Activated naive CD8-positive, alpha-beta T cell treated with anti-CD3 and anti-CD28 coated beads for 36 hours (primary cell): ENCODE data around the gene VAV1. TPM values are rescaled to one million over a fixed set of nuclear protein-coding genes. Genes with fewer than 3 reads are reported as not detected.
"Not testable (repeated sequence)": the region's sequence is repeated elsewhere in the genome, so short reads cannot be mapped to it uniquely, and the experiment has no call there.

Experiments
- DNase-seq: peaks from one replicate; pipeline ENCODE4 v3.0.0; 2021
- H3K27ac Mint-ChIP-seq: one replicate; pipeline ENCODE4 v1.8.0; 2022; ENCODE audit warnings: mild to moderate bottlenecking, moderate library complexity, mixed read lengths
- H3K27me3 Mint-ChIP-seq: one replicate; pipeline ENCODE4 v1.8.0; 2022; ENCODE audit warnings: mild to moderate bottlenecking, mixed read lengths
- H3K36me3 Mint-ChIP-seq: one replicate; pipeline ENCODE4 v1.8.0; 2021; ENCODE audit warnings: mild to moderate bottlenecking, mixed read lengths
- H3K4me1 Mint-ChIP-seq: one replicate; pipeline ENCODE4 v1.8.0; 2021; ENCODE audit warnings: mixed read lengths
- H3K4me3 Mint-ChIP-seq: one replicate; pipeline ENCODE4 v1.8.0; 2022; ENCODE audit warnings: mild to moderate bottlenecking, moderate library complexity, mixed read lengths
- H3K9me3 Mint-ChIP-seq: one replicate; pipeline ENCODE4 v1.8.0; 2022; ENCODE audit warnings: mixed read lengths
- total RNA-seq, 2 experiments: library from RNA; stranded (reverse); gene quantifications; one replicate each; pipeline ENCODE4 v1.2.3, GENCODE V29; 2021

Gene VAV1
- total RNA-seq, 2 experiments from 2014 or later = 65.2 to 65.7 TPM

DNA sequence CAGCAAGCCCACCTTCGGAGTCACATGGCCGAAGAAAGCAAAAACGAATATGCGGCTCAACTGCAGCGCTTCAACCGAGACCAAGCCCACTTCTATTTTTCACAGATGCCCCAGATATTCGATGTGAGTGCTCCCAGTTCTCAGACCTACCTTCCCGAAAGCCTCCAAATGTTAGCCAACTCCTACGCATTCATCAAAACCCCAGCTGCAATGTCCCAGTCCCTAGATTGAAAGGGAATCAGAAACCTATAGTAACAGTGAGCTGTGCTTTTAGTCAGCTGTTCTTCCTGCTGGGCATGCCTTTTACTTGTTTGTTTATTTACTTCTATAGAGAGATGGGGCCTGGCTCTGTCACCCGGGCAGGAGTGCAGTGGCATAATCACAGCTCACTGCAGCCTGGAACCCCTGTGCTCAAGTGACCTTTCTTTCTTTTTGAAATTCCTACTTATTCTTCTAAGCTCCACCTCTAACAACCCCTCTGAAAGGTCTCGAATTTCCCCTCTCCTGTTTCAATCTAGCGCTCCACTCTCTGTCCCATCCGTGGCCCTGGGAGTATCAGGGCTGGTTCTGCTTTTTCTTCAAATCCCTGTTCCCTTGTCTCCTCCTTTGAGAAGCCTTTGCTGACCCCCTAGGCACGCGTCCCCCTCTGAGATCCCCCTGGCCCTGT is 28.7 kb upstream of the VAV1 start:
- no peak for DNase-seq
- Mint-ChIP-seq H3K27me3 (no peaks in the 10 kb centered on the region), H3K27ac (peak overlapping the region; percentile 32), H3K4me1 (peaks cover 19% of the 10 kb centered on the region), H3K36me3 (peaks cover 27% of the 10 kb centered on the region), H3K4me3 (no peak overlapping the region), H3K9me3 (no peaks in the 10 kb centered on the region)

DNA sequence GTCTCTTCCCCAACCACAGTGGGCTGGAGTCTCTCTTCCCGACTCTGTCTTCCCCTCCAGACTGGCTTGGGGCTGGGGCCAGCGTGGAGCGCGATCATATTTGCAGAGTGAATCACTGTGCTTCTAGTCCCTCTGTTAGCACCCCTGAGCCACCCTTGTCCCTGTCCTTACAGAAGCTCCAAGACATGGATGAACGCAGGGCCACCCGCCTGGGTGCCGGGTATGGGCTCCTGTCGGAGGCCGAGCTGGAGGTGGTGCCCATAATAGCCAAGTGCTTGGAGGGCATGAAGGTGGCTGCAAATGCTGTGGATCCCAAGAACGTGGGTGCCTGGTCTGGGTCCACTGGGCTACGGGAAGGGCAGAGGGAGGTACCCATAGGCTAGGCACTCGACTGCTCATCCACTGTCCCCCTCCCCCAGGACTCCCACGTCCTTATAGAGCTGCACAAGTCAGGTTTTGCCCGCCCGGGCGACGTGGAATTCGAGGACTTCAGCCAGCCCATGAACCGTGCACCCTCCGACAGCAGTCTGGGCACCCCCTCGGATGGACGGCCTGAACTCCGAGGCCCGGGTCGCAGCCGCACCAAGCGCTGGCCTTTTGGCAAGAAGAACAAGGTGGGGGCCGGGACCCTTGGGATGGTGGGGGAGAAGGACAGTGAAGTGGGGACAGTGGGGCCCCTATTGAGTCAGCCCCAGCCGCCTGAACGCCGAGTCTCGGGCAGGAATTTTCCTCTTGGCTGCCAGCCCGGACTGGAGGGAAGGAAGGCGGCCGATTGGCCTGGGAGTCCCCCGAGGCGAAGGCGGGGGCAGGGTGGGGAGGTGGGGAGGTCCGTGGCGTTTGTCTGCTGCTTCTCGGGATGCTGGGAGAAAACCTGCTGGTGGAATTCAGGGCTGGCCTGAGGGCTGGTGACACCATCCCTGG is 27.9 kb upstream of the VAV1 start:
- H3K27ac Mint-ChIP-seq = peak overlapping the region; percentile 32
- peaks cover 14% of the 10 kb centered on the region for H3K4me1 Mint-ChIP-seq
- peaks cover 27% of the 10 kb centered on the region for H3K36me3 Mint-ChIP-seq
- no peak for DNase-seq
- H3K27me3 Mint-ChIP-seq = no peaks in the 10 kb centered on the region
- H3K4me3 Mint-ChIP-seq = no peak overlapping the region
- H3K9me3 Mint-ChIP-seq = no peaks in the 10 kb centered on the region

DNA sequence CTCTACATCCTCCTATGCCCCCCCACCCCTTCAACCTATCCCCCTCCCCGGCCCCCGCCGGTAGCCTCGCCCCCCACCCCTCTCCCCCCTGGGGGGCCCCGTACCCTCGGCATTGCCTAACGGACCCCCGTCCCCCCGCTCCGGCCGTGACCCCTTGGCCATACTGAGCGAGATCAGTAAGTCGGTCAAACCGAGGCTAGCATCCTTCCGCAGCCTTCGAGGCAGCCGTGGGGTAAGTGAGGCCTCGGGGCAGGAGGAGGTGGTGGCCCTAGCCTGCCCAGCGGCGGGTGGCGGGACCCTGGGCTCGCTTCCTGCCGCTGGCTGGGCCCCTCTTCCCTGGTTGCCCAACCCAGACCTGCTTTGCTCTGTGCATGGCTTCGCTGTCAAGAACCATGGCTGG is 26.5 kb upstream of the VAV1 start:
- Mint-ChIP-seq H3K4me3 (no peak overlapping the region), H3K27ac (no peak overlapping the region), H3K27me3 (no peaks in the 10 kb centered on the region), H3K4me1 (peaks cover 12% of the 10 kb centered on the region), H3K36me3 (peaks cover 29% of the 10 kb centered on the region), H3K9me3 (no peaks in the 10 kb centered on the region)
- no peak for DNase-seq

DNA sequence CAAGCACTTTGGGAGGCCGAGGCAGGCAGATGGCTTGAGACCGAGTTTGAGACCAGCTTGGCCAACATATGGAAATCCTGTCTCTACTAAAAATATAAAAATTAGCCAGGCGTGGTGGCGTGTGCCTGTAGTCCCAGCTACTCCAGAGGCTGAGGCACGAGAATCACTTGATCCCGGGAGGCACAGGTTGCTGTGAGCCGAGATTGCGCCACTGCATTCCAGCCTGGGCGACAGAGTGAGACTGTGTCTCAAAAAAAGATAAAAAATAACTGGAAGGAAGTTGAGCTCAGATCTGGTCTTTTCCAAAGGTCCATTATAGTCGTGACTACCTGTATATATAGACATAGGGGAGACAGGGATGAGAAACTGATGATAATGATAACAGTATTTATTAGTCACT is 24.0 kb upstream of the VAV1 start:
- not testable (repeated sequence) for H3K9me3 Mint-ChIP-seq, H3K27ac Mint-ChIP-seq, H3K4me1 Mint-ChIP-seq, H3K27me3 Mint-ChIP-seq, H3K4me3 Mint-ChIP-seq, DNase-seq
- peaks cover 32% of the 10 kb centered on the region for H3K36me3 Mint-ChIP-seq

DNA sequence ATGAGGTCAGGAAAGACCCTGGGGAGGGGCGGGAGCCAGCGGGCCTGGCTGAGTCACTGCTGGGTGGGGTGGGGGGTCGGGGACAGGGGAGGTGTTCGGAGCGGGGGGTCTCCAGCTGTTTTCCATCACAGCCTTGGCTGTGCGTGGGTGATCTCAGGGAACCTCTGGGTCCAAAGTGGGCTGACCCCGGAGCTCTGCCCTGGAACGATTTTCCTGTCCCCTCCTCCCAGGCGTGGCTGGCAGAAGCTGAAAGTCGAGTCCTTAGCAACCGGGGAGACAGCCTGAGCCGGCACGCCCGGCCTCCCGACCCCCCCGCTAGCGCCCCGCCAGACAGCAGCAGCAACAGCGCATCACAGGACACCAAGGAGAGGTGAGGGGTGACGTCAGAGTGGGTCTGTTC is 22.4 kb upstream of the VAV1 start:
- Mint-ChIP-seq H3K9me3 (no peaks in the 10 kb centered on the region), H3K27me3 (no peaks in the 10 kb centered on the region)

DNA sequence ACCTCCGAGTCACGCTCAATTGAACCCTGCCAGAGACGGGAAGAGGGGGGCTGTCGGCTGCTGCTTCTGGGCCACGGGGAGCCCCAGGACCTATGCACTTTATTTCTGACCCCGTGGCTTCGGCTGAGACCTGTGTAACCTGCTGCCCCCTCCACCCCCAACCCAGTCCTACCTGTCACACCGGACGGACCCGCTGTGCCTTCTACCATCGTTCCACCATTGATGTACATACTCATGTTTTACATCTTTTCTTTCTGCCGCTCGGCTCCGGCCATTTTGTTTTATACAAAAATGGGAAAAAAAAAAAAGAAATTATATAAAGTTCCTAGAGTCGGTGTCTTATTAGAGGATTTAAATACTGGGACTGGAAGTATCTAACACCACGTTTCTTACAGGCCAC is 21.3 kb upstream of the VAV1 start:
- Mint-ChIP-seq H3K4me3 (no peak overlapping the region), H3K9me3 (no peaks in the 10 kb centered on the region), H3K4me1 (peaks cover 6% of the 10 kb centered on the region), H3K36me3 (peaks cover 32% of the 10 kb centered on the region), H3K27me3 (no peaks in the 10 kb centered on the region), H3K27ac (no peak overlapping the region)
- no peak for DNase-seq

More for the DNA sequence above, 22.4 kb upstream of the VAV1 start:
- H3K36me3 Mint-ChIP-seq = peaks cover 32% of the 10 kb centered on the region
- no peak for DNase-seq
- H3K4me3 Mint-ChIP-seq = no peak overlapping the region
- H3K27ac Mint-ChIP-seq = no peak overlapping the region
- peaks cover 6% of the 10 kb centered on the region for H3K4me1 Mint-ChIP-seq

DNA sequence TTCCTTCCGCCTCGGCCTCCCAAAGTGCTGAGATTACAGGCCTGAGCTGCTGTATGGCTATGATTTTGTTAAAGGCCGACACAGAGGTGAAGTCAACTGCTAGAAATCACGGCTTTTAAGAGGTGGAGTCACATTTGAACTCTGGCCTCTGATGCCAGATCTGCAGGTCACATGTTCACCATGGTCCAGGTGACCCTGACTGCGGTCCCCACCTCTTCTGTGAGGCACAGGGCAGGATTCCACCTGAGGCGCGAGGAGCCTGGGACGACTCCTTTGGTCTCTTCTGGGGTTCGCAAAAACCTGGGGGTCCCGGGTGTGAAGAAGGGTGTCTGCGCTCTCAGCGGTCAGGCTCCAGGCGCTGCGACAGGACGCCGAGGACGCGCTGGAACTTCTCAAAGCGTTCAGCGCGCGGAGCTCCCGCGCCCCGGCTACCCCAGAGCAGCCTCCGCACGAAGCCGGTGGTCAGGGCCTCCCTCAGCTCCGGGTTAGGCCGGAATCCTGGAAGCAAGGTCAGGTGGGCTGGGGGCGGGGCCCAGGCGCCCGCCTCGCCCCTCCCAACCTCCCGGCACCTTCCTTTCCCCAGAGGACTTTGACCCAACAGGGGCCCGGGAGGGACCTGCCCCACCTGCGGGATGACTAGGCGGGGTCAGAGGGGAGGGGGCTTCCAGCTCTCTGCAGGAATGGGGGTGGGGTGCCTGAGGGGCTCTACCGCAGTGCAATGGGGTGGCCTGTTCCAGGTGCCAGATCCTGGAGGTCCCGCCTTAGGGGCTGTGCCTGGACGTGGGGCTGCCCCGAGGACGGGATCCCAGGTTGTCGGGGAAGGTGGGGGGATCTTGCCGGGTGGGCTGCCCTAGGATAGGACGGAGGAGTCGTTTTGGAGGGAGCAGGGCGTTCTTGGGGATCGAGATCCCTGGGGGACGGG is 20.0 kb upstream of the VAV1 start:
- peaks cover 23% of the 10 kb centered on the region for H3K36me3 Mint-ChIP-seq
- H3K4me1 Mint-ChIP-seq = peaks cover 7% of the 10 kb centered on the region
- DNase-seq = no peak
- no peaks in the 10 kb centered on the region for H3K27me3 Mint-ChIP-seq
- H3K27ac Mint-ChIP-seq = no peak overlapping the region
- peak overlapping the region; percentile 60 for H3K4me3 Mint-ChIP-seq
- H3K9me3 Mint-ChIP-seq = no peaks in the 10 kb centered on the region

DNA sequence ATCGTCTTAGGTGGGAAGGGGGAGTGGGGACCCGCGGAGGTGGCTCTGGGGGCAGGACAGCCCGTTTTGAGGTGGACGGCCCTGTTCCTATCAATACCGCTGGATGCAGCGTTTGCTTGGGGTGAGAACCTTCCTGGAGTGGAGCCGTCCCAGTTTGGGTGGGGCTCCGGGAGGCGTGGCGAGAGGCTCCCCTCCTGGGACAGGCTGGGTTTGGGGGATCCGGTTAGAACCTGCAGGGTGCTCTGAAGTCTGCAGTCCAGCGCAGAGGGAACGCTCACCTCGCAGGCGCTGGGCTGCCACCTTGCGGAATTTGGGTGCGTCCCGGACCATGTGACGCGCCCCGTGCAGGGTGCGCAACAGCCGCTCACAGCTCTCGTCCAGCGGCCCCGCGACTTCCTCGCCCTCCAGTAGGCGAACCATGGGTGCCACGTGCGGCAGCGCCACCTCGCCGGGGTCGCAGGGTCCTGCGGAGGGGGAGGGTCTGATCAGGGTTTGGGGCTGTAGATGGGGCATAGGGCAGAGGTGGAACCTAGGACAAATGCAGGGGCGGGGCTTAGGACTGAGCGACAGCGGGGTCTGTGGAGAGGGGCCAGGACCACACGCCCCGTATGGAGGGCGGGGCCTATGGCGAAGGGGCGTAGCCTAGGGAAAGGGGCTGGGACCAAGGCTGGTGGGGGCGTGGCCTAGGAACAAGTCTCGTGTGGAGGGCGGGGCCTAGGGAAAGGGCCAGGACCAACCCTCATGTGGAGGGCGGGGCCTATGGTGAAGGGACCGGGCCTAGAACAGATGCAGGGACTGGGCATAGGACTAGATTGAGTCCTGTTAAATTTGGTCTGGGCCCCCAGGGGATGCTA is 19.1 kb upstream of the VAV1 start:
- peaks cover 21% of the 10 kb centered on the region for H3K36me3 Mint-ChIP-seq
- H3K9me3 Mint-ChIP-seq = no peaks in the 10 kb centered on the region
- peaks cover 10% of the 10 kb centered on the region for H3K4me1 Mint-ChIP-seq
- peak overlapping the region; percentile 60 for H3K4me3 Mint-ChIP-seq
- DNase-seq = peak; percentile 86
- H3K27me3 Mint-ChIP-seq = no peaks in the 10 kb centered on the region
- H3K27ac Mint-ChIP-seq = peak overlapping the region; percentile 91

DNA sequence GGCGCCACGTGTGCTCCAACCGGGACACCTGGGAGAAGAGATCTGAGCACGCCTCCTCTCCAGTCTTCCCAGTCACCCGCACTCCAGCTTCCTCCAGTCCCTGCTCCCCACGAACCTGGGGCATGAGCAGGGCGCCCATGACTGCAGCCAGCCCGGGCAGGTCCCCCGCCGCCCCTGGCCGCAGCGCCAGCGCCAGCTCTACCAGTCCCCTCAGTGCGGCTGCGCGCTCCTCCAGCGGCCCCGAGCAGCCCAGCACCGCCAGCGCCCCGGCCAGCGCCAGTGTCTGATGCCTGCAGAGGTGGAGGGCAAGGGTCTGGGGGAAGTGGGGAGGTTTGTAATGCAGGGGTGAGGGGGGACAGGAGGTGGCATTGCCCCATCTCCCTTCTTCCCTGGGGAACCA is 18.4 kb upstream of the VAV1 start:
- H3K4me1 Mint-ChIP-seq = peaks cover 10% of the 10 kb centered on the region
- H3K27ac Mint-ChIP-seq = no peak overlapping the region
- DNase-seq = no peak
- no peaks in the 10 kb centered on the region for H3K9me3 Mint-ChIP-seq
- no peak overlapping the region for H3K4me3 Mint-ChIP-seq
- peaks cover 25% of the 10 kb centered on the region for H3K36me3 Mint-ChIP-seq
- no peaks in the 10 kb centered on the region for H3K27me3 Mint-ChIP-seq

DNA sequence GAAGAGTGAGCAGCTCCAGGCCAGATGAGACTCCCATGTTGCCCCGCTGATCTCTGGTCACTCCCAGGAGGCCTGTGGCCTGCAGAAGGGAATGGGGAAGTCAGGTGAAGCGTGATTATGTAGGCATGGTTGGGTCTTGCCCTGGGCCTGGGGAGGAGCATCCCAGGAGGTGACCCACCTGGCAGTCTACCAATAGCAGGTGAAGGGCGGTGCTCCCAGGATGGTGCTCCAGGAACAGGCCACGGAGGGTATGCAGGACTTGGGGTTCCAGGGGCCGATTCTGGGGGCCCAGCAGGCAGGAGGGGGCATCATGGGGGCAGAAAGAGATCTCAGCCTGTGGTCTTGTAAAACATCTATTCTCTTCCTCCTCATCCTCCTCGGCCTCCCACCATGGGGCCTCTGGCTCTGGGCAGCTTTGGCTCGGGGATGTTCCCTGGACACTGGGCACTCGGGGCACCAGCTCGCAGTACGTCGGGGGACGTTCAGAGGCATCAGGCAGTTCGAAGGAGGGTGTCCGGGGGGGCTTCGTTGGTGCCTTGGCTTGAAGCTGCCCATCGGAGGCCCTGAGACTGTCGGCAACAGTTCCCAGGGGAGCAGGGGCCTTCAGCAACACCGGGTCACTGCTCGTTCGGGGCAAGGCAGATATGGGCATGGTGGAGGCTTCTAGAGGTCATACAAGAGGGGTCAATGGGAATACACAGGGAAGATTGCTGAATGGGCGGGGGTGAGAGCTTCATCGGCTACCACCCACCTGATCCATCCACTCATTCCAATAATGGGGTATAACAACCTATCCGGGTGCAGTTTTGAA is 17.6 kb upstream of the VAV1 start:
- H3K4me1 Mint-ChIP-seq = peaks cover 10% of the 10 kb centered on the region
- H3K27ac Mint-ChIP-seq = no peak overlapping the region
- H3K36me3 Mint-ChIP-seq = peaks cover 27% of the 10 kb centered on the region
- no peaks in the 10 kb centered on the region for H3K9me3 Mint-ChIP-seq
- no peak for DNase-seq
- no peaks in the 10 kb centered on the region for H3K27me3 Mint-ChIP-seq
- H3K4me3 Mint-ChIP-seq = no peak overlapping the region

DNA sequence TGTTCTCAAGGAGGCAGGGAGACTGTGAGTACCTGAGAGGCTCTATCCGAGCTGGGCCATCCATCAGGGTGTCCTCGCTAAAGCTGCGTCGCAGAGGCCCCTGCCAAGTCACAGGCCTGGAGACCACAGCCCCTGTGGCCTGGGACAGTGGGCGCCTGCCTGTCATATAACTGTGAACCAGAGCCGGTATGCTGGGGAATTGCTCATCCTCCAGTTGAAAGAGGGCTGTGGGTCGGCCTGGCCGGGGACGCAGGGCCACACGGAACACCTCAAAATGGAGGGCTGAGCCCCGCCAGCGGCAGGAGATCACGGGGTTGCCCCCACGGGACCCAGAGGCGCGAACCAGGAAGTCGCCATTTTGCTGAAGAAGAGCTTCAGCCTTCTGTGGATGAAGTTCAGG is 11.9 kb upstream of the VAV1 start:
- H3K36me3 Mint-ChIP-seq = peaks cover 20% of the 10 kb centered on the region
- H3K4me1 Mint-ChIP-seq = peaks cover 11% of the 10 kb centered on the region
- H3K4me3 Mint-ChIP-seq = no peak overlapping the region
- H3K27me3 Mint-ChIP-seq = no peaks in the 10 kb centered on the region
- no peak overlapping the region for H3K27ac Mint-ChIP-seq
- no peaks in the 10 kb centered on the region for H3K9me3 Mint-ChIP-seq
- no peak for DNase-seq

DNA sequence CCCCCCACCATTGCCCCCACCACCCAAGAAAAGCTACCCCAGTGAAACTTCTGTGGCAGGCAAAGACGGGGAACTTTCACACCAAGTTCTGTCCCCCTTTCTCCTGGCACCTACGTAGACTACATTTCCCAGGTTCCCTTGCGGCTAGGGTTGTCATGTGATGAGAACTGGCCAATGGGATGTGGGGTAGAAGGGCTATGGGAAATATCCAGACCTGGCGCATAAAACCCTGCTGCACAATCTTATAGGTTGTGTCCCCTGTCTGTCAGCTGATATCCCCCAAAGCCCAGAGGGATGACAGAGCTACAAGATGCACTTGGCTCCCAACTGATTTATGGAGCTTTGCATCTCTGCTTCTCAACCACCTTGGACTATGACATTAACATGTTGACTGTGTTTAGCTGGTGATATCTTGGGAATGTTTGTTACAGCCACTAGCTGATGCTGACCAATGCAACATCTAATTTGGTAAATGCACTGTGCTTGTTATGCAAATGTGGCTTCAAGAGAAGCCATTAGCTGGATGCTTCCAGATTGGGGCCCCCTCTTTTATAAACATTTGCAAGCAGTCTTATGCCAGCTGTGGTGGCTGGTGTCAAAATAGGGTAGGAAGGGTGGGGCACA is 11.3 kb upstream of the VAV1 start:
- peaks cover 20% of the 10 kb centered on the region for H3K36me3 Mint-ChIP-seq
- H3K9me3 Mint-ChIP-seq = no peaks in the 10 kb centered on the region
- H3K27ac Mint-ChIP-seq = no peak overlapping the region
- no peak overlapping the region for H3K4me3 Mint-ChIP-seq
- peak; percentile 29 for DNase-seq
- peaks cover 17% of the 10 kb centered on the region for H3K4me1 Mint-ChIP-seq
- H3K27me3 Mint-ChIP-seq = no peaks in the 10 kb centered on the region

DNA sequence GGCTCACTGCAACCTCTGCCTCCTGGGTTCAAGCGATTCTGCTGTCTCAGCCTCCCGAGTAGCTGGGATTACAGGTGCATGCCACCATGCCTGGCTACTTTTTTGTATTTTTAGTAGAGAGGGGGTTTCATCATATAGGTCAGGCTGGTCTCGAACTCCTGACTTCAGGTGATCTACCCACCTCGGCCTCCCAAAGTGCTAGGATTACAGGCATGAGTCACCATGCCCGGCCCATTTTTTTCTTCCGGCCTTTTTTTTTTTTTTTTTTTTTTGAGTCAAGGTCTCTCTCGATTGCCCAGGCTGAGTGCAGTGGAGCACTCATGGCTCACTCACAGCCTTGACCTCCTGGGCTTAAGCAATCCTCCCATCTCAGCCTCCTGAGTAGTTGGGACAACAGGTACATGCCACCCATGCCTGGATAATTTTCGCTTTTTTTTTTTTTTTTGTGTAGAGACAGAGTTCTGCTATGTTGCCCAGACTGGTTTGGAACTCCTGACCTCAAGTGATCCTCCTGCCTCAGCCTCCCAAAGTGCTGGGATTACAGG is 10.2 kb upstream of the VAV1 start:
- H3K4me3 Mint-ChIP-seq, H3K27me3 Mint-ChIP-seq, DNase-seq, H3K27ac Mint-ChIP-seq, H3K9me3 Mint-ChIP-seq: not testable (repeated sequence)
- Mint-ChIP-seq H3K4me1 (peaks cover 23% of the 10 kb centered on the region), H3K36me3 (peaks cover 20% of the 10 kb centered on the region)
